IMR-90 (cell line): ENCODE data around the gene PPIL4. TPM values are rescaled to one million over a fixed set of nuclear protein-coding genes. Genes with fewer than 3 reads are reported as not detected.
A peak's percentile ranks its signal among the peaks of the same experiment; 100 is the strongest.

Experiments used
- ATAC-seq: fragments of 200-7000 bp; cut with Tn5 transposase; 2 replicates; pipeline ENCODE4 v1.9.1; 2020; ENCODE audit warnings: low read depth, mild to moderate bottlenecking, moderate library complexity
- BruUV-seq: library from RNA; stranded (reverse); fragments of 400-500 nt; replicated peaks from 2 replicates; lab custom pipeline; 2021; lab: Mats Ljungman, UMichigan
- CTCF ChIA-PET: fragments of 300-600 bp; formaldehyde crosslinking; extraction: SDS; loops from one replicate; lab custom pipeline; 2021; ENCODE audit warnings: antibody characterized with exemption; lab: Yijun Ruan, JAX
- POLR2A ChIA-PET: fragments of 300-600 bp; sonication (Branson Sonifier 250); formaldehyde crosslinking; loops from one replicate; lab custom pipeline; 2022; ENCODE audit warnings: antibody characterized with exemption; ENCODE audit not compliant: unreplicated experiment; lab: Charles Lee
- DNase-seq: peaks from one replicate; pipeline ENCODE4 v3.0.0; 2013
- H2AFZ ChIP-seq: replicated peaks from 2 replicates; pipeline ENCODE3; 2013; ENCODE audit warnings: low read length, mild to moderate bottlenecking; ENCODE audit not compliant: poor library complexity
- H2AK5ac ChIP-seq: 2 replicates; pipeline ENCODE4 v1.6.1; 2013; ENCODE audit warnings: low read depth, low read length, inconsistent platforms
- H2AK9ac ChIP-seq: replicated peaks from 2 replicates; pipeline ENCODE3; 2013; ENCODE audit warnings: mild to moderate bottlenecking, low read depth, low read length, moderate library complexity; ENCODE audit not compliant: poor library complexity
- H2BK120ac ChIP-seq: 2 replicates; pipeline ENCODE4 v1.6.1; 2013; ENCODE audit warnings: low read depth, low read length, inconsistent platforms
- H2BK15ac ChIP-seq: 3 replicates; pipeline ENCODE4 v1.6.1; 2013; ENCODE audit warnings: low read depth, low read length, inconsistent platforms
- H2BK20ac ChIP-seq: 2 replicates; pipeline ENCODE4 v1.6.1; 2013; ENCODE audit warnings: low read depth, mild to moderate bottlenecking, inconsistent platforms, low read length, moderate library complexity
- H2BK5ac ChIP-seq: 2 replicates; pipeline ENCODE4 v1.6.1; 2013; ENCODE audit warnings: mild to moderate bottlenecking, low read depth, low read length, inconsistent platforms; ENCODE audit not compliant: poor library complexity, severe bottlenecking
- H3K14ac ChIP-seq: replicated peaks from 2 replicates; pipeline ENCODE4 v1.6.1; 2013; ENCODE audit warnings: low read depth, low read length, inconsistent platforms
- H3K18ac ChIP-seq: 2 replicates; pipeline ENCODE4 v1.6.1; 2013; ENCODE audit warnings: low read depth, low read length, control low read depth
- H3K23ac ChIP-seq: 2 replicates; pipeline ENCODE4 v1.6.1; 2013; ENCODE audit warnings: low read depth, low read length, inconsistent platforms
- H3K27ac ChIP-seq: 2 replicates; pipeline ENCODE4 v1.5.1; 2013; ENCODE audit warnings: mild to moderate bottlenecking, control low read depth, low read length; ENCODE audit not compliant: insufficient read depth
- H3K27me3 ChIP-seq: 2 replicates; pipeline ENCODE4 v1.6.1; 2013; ENCODE audit warnings: low read length; ENCODE audit not compliant: control insufficient read depth, insufficient read depth
- H3K36me3 ChIP-seq: 2 replicates; pipeline ENCODE4 v1.6.1; 2013; ENCODE audit warnings: low read length, mixed read lengths; ENCODE audit not compliant: control insufficient read depth, insufficient read depth
- H3K4ac ChIP-seq: 2 replicates; pipeline ENCODE4 v1.6.1; 2013; ENCODE audit warnings: low read depth, low read length, inconsistent platforms
- H3K4me1 ChIP-seq: 2 replicates; pipeline ENCODE4 v1.6.1; 2013; ENCODE audit warnings: low read length, mixed read lengths; ENCODE audit not compliant: control insufficient read depth, insufficient read depth
- H3K4me2 ChIP-seq: 2 replicates; pipeline ENCODE4 v1.6.1; 2013; ENCODE audit warnings: low read depth, mild to moderate bottlenecking, control low read depth, low read length, moderate library complexity
- H3K4me3 ChIP-seq: 2 replicates; pipeline ENCODE4 v1.5.1; 2013; ENCODE audit warnings: low read depth, mild to moderate bottlenecking, control low read depth, low read length, moderate library complexity; ENCODE audit not compliant: insufficient read depth
- H3K56ac ChIP-seq: 2 replicates; pipeline ENCODE4 v1.6.1; 2013; ENCODE audit warnings: low read length, inconsistent platforms; ENCODE audit not compliant: insufficient read depth; ENCODE audit errors: extremely low read depth
- H3K79me1 ChIP-seq, 2 experiments: 2 replicates each; pipeline ENCODE4 v1.6.1; 2013; ENCODE audit warnings: low read length in 2 of 2, inconsistent platforms in 1 of 2, low read depth in 1 of 2
- H3K9ac ChIP-seq: 2 replicates; pipeline ENCODE4 v1.6.1; 2013; ENCODE audit warnings: low read depth, low read length, control low read depth
- H3K9me1 ChIP-seq: 2 replicates; pipeline ENCODE4 v1.6.1; 2013; ENCODE audit warnings: low read length, inconsistent platforms; ENCODE audit not compliant: insufficient read depth
- H3K9me3 ChIP-seq: 2 replicates; pipeline ENCODE4 v1.6.1; 2013; ENCODE audit warnings: low read length; ENCODE audit not compliant: control insufficient read depth, insufficient read depth
- H4K20me1 ChIP-seq: 2 replicates; pipeline ENCODE4 v1.6.1; 2013; ENCODE audit warnings: low read length, inconsistent platforms; ENCODE audit not compliant: insufficient read depth
- H4K5ac ChIP-seq: 2 replicates; pipeline ENCODE4 v1.6.1; 2013; ENCODE audit warnings: mild to moderate bottlenecking, low read depth, low read length, control low read depth
- H4K8ac ChIP-seq, 2 experiments: 2 replicates each; pipeline ENCODE4 v1.6.1; 2013; ENCODE audit warnings: low read depth in 2 of 2, low read length in 2 of 2, control low read depth in 1 of 2, inconsistent platforms in 1 of 2
- H4K91ac ChIP-seq: 2 replicates; pipeline ENCODE4 v1.6.1; 2013; ENCODE audit warnings: low read depth, low read length, inconsistent platforms; ENCODE audit not compliant: insufficient read depth
- BHLHE40 ChIP-seq: fragments of 150-350 bp; IDR thresholded peaks from 2 replicates; pipeline ENCODE4 v1.6.1; 2016; ENCODE audit warnings: mild to moderate bottlenecking, low read depth, low read length
- CHD1 ChIP-seq: IDR thresholded peaks from 2 replicates; pipeline ENCODE4 v1.6.1; 2012; ENCODE audit warnings: low read depth, low read length, improper control_type of control experiment
- ELK1 ChIP-seq: fragments of 150-350 bp; IDR thresholded peaks from 2 replicates; pipeline ENCODE4 v1.6.1; 2016; ENCODE audit warnings: low read depth, mild to moderate bottlenecking, low read length, moderate library complexity, borderline replicate concordance
- FOS ChIP-seq: fragments of 150-350 bp; IDR thresholded peaks from 2 replicates; pipeline ENCODE4 v1.6.1; 2016; ENCODE audit warnings: low read depth, low read length
- MAFK ChIP-seq: IDR thresholded peaks from 2 replicates; pipeline ENCODE4 v1.6.1; 2012; ENCODE audit warnings: low read depth, low read length, improper control_type of control experiment
- MAZ ChIP-seq: IDR thresholded peaks from 2 replicates; pipeline ENCODE4 v1.6.1; 2012; ENCODE audit warnings: low read depth, mild to moderate bottlenecking, low read length, improper control_type of control experiment, moderate library complexity, borderline replicate concordance
- NFE2L2 ChIP-seq: fragments of 150-350 bp; IDR thresholded peaks from 2 replicates; pipeline ENCODE4 v1.6.1; 2016; ENCODE audit warnings: low read depth, mild to moderate bottlenecking, low read length
- POLR2A ChIP-seq: IDR thresholded peaks from 2 replicates; pipeline ENCODE4 v1.6.1; 2012; ENCODE audit warnings: mild to moderate bottlenecking, low read depth, low read length
- RAD21 ChIP-seq: IDR thresholded peaks from 2 replicates; pipeline ENCODE4 v1.6.1; 2012; ENCODE audit warnings: low read length, improper control_type of control experiment
- RCOR1 ChIP-seq: IDR thresholded peaks from 2 replicates; pipeline ENCODE4 v1.6.1; 2012; ENCODE audit warnings: mild to moderate bottlenecking, low read length, improper control_type of control experiment; ENCODE audit not compliant: insufficient replicate concordance
- USF2 ChIP-seq: fragments of 150-350 bp; IDR thresholded peaks from 2 replicates; pipeline ENCODE4 v1.6.1; 2017; ENCODE audit warnings: mild to moderate bottlenecking, antibody characterized with exemption, low read length, low read depth
- WGBS, 2 experiments: methylation state at CpG; one replicate each; pipeline versions ENCODE4 v1.1.5 to v1.1.7; 2013; ENCODE audit warnings: missing lambda C conversion rate in 2 of 2; ENCODE audit not compliant: insufficient read length in 1 of 2; ENCODE audit errors: extremely low coverage in 2 of 2; 5-methylcytosine and 5-hydroxymethylcytosine counted together
- dilution Hi-C: fragments of 300-500 bp; cut with HindIII; formaldehyde crosslinking; loops from one replicate; pipeline ENCODE4 v1.14.3; 2018; ENCODE audit warnings: low sequenced_read_pairs; ENCODE audit not compliant: unreplicated experiment
- in situ Hi-C: fragments of 300-500 bp; cut with MboI; formaldehyde crosslinking; loops from 3 replicates; pipeline ENCODE4 v1.14.3; 2019; ENCODE audit warnings: low sequenced_read_pairs, inconsistent platforms, mixed read lengths
- intact Hi-C: fragments of 100-400 bp; cut with micrococcal nuclease; formaldehyde crosslinking; loops from 2 replicates; pipeline ENCODE4 v1.10.0; 2022
- polyA plus RNA-seq, 3 experiments: library from polyadenylated mRNA; depleted of rRNA; stranded (reverse); fragments of >200 nt; gene quantifications; 2 replicates each; pipeline ENCODE4 v1.2.3, GENCODE V29; 2012; ENCODE audit warnings: low replicate concordance in 1 of 3
- total RNA-seq: library from RNA; depleted of rRNA; stranded (reverse); fragments of >200 nt; gene quantifications from 2 replicates; pipeline ENCODE4 v1.2.3, GENCODE V29; 2012

PPIL4 gene
- total and polyA plus RNA-seq, 2 of the 4 experiments (the other 2 are of a cell fraction) = 10.6 to 13.3 TPM

- TF ChIP-seq BHLHE40 = no peak
- TF ChIP-seq RAD21 = peak; percentile 45
- peak; percentile 53 for TF ChIP-seq RCOR1
- no peak for TF ChIP-seq POLR2A
Measured at GRCh38 chr6:149565527-149566409, 19.9 kb upstream of the PPIL4 start, which contains the start of gene GINM1 (continued).

- H2AK5ac ChIP-seq = no peak overlapping the region
- dilution Hi-C loops (no loop called here), intact Hi-C loops (loop anchor here (2.0 kb wide), 1 partner anchor 17 kb away; the partner anchor contains the start of gene PPIL4), in situ Hi-C loops (no loop called here)
- peak overlapping the region; percentile 32; the same call in 1 of the 2 replicates for H2BK20ac ChIP-seq
- ChIA-PET POLR2A (no interaction called here), CTCF (interaction anchor here (0.6 kb wide), 2 partner anchors 352 to 1106 kb away, joined by 4 to 6 read pairs; no protein-coding TSS in a partner anchor)
- WGBS, 2 experiments = no CpG with 5 or more reads among the region's 3 CpGs
- H4K20me1 ChIP-seq = peaks cover 9% of the 10 kb centered on the region; the same call in 1 of the 2 replicates
- no peak overlapping the region for H2AFZ ChIP-seq
- H3K56ac ChIP-seq = no peak overlapping the region
- peaks cover 3% of the 10 kb centered on the region for H3K4me1 ChIP-seq
- no peak overlapping the region for H4K91ac ChIP-seq
- 0 out of 3 replicates have a peak overlapping the region, but pooled peaks have one; percentile 1 for H2BK15ac ChIP-seq
- peaks cover 14 to 26% of the 10 kb centered on the region in 2 experiments for H3K79me1 ChIP-seq
- no peak overlapping the region for H3K9ac ChIP-seq
- H3K36me3 ChIP-seq = no peaks in the 10 kb centered on the region
- H3K18ac ChIP-seq = no peak overlapping the region
- H3K23ac ChIP-seq = no peak overlapping the region
- no peak overlapping the region; the same call in 1 of the 2 replicates for H3K4ac ChIP-seq
- no peak overlapping the region for H4K8ac ChIP-seq
- DNase-seq = no peak
- H3K9me3 ChIP-seq = no peaks in the 10 kb centered on the region
- no peak overlapping the region for H3K27ac ChIP-seq
- BruUV-seq = no TSS peak
- no peak overlapping the region for H2BK5ac ChIP-seq
- no peak overlapping the region for H3K4me2 ChIP-seq
- H3K27me3 ChIP-seq = peaks cover 2% of the 10 kb centered on the region
- H4K5ac ChIP-seq = peak overlapping the region; percentile 28; the same call in 1 of the 2 replicates
- H3K14ac ChIP-seq = 0 out of 2 replicates have a peak overlapping the region, but pooled peaks have one; percentile 13
- peak overlapping the region; percentile 20; the same call in 1 of the 2 replicates for H2BK120ac ChIP-seq
- H3K4me3 ChIP-seq = no peak overlapping the region
- peaks cover 3% of the 10 kb centered on the region for H3K9me1 ChIP-seq
- no peak overlapping the region for H2AK9ac ChIP-seq
- no peak for ATAC-seq
- TF ChIP-seq USF2 (no peak), ELK1 (no peak), MAZ (no peak), FOS (no peak), POLR2A (no peak), MAFK (no peak), BHLHE40 (no peak), CHD1 (no peak), NFE2L2 (no peak), RCOR1 (no peak)
Measured at GRCh38 chr6:149563928-149564325, 18.1 kb upstream of the PPIL4 start.
